GM13977 (cell line): ENCODE data around the gene MYL7.

ENCODE experiments used
- DNase-seq: peaks from one replicate; pipeline ENCODE4 v3.0.0; 2012; ENCODE audit warnings: low spot score
- CTCF ChIP-seq: IDR thresholded peaks from 2 replicates; pipeline ENCODE4 v1.5.1; 2012; ENCODE audit warnings: mild to moderate bottlenecking, control low read depth; ENCODE audit not compliant: insufficient read depth; ENCODE audit errors: extremely low read depth, missing control alignments
- in situ Hi-C: fragments of 300-500 bp; cut with MboI; formaldehyde crosslinking; loops from one replicate; pipeline ENCODE4 v1.12.0; 2022; ENCODE audit warnings: low sequenced_read_pairs, low pct_unique_long_range_greater_than_20kb, mixed read lengths, inconsistent platforms; ENCODE audit not compliant: unreplicated experiment

The MYL7 gene

DNA sequence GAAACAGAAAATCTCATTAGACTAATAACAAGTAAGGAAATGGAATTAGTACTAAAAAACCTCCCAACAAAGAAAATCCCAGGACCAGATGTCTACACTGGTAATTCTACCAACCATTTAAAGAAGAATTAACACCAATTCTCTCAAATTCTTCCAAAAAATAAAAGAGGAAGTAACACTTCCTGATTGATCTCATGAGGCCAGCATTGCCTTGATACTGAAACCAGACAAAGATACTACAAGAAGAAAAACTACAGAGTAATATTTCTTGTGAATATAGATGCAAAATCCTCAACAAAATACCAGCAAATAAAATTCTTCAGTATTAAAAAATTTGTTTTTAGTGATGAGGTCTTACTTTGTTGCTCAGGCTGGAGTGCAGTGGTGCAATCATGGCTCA, 26.8 kb upstream of the MYL7 start:
- DNase-seq: no peak
- no peak for TF ChIP-seq CTCF
- in situ Hi-C loops: no loop called here

GRCh38 chr7:44163591-44163990, 22.5 kb upstream of the MYL7 start:
- DNase-seq: no peak
- no peak for TF ChIP-seq CTCF

DNA sequence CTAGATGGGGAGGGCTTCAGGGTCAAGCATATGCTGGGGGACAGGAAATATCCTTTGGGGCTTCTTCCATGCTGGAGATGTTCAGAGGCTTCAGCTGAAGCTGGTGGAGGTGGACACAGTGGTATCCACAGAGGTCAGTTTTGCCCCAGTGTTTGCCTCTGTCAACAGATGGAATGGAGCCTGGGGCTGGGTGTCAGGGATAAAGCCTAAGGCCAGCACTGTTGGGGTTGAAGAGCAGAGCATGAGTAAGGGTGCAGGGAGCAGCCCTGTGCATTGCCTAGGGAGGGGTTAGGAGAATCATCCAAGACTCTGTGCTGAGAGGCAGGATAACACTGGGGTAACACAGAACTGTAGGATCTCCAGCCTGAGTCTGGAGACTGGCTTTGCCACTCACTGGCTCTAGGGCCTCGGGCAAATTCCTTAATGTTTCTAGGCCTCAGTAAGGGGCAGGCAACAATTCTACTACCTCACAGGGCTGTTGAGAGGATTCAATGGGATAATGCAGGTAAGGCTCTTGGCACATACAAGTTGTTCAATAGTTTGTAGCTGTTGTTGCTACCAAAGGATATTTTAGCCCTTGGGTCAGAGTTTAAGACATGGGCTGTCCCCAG, 21.8 kb upstream of the MYL7 start:
- no peak for DNase-seq
- in situ Hi-C loops: no loop called here
- no peak for TF ChIP-seq CTCF

More at GRCh38 chr7:44163591-44163990, 22.5 kb upstream of the MYL7 start:
- in situ Hi-C loops: no loop called here

DNA sequence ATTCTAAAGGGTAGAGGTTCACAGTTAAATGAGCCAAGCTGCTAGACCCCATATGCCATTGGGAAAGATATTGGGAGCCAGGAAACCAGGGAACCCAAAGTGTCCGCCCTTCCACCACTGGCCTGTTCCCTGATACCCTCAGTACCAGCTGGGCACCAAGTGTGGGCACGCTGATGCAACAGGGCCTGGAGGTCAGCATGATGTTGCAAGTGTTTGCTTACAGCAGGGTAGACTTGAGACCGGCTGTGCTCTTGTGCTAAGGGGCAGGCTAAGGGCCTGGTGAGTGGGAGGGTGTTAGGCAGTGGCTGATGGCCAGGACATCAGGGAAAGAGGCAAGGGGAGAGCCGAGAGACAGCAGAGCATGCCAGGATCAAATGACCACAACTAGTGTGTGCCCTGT, 21.0 kb upstream of the MYL7 start:
- TF ChIP-seq CTCF: no peak
- in situ Hi-C loops: no loop called here
- no peak for DNase-seq

GRCh38 chr7:44161371-44161770, 20.2 kb upstream of the MYL7 start:
- no peak for TF ChIP-seq CTCF
- in situ Hi-C loops: no loop called here
- no peak for DNase-seq

GRCh38 chr7:44159824-44160630, 18.9 kb upstream of the MYL7 start:
- in situ Hi-C loops: no loop called here
- TF ChIP-seq CTCF: no peak
- DNase-seq: no peak
